Stimulated activated CD8-positive, alpha-beta memory T cell treated with anti-CD3 and anti-CD28 coated beads, Interleukin-12 subunit alpha, Interleukin-12 subunit beta, amount 100 ng/mL, for 1 hour (primary cell): ENCODE data around the gene TENM4.
"Not testable (repeated sequence)": the region's sequence is repeated elsewhere in the genome, so short reads cannot be mapped to it uniquely, and the experiment has no call there.

ENCODE experiments used
- DNase-seq: peaks from one replicate; pipeline ENCODE4 v3.0.0-alpha.2; 2020; ENCODE audit warnings: low read depth

Gene TENM4

DNA sequence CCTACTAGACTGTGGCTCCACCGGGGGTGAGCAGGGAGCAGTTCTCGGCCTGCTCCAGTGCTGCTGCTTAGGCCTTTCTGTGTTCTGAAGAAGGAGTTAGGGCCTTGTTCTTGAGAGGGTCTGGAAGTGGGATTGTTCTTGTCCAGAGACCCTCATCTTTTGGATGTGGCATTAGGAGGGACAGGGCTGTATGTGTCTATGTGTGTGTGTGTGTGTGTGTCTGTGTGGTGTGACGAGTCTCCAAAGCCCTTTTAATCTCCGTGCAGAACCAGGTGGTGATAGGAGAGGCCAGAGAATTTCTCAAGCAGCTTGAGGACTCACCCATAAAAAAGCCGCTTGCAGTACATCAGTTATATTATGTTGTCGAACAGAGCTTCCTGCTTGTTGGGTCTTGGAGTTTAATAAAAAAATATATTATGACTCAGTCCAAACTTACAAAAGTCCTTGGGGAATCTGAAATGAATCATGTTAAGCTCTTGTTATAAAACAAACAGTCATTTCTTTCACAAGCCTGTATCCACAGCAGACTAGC is 196.5 kb downstream of the TENM4 start:
- DNase-seq, result no peak

GRCh38 chr11:79243422-79244210 is 197.2 kb downstream of the TENM4 start:
- DNase-seq, result no peak

- DNase-seq, result no peak
These were observed 198.2 kb downstream of the TENM4 start for GRCh38 chr11:79242616-79243015.

GRCh38 chr11:79241852-79242241 is 199.0 kb downstream of the TENM4 start:
- DNase-seq, result no peak

GRCh38 chr11:79241205-79241851 is 199.5 kb downstream of the TENM4 start:
- DNase-seq, result no peak

- DNase-seq, result no peak
These were observed 203.1 kb downstream of the TENM4 start for GRCh38 chr11:79237703-79238102.

GRCh38 chr11:79237091-79237490 is 203.7 kb downstream of the TENM4 start:
- DNase-seq, result no peak

DNA sequence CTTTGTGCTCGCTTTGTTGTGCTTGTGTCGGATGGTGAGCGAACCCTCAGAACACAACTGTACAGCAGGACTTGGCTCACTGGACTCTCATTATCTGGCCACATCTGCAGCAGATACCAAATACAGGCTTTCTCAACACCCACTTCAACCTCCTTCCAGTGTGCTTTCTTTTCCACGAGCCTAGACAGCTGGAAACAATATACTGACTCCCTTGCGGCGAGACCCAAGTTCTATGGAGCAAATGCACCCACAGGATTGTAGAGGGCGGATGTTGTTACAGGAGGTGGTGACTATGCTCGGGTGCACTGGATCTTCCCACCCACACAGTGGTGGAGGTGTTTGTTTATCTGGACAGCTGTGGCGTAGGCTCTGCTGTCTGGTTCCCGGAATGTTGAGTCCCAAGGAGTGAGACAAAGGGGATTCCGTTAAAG is 204.3 kb downstream of the TENM4 start:
- DNase-seq, result no peak

DNA sequence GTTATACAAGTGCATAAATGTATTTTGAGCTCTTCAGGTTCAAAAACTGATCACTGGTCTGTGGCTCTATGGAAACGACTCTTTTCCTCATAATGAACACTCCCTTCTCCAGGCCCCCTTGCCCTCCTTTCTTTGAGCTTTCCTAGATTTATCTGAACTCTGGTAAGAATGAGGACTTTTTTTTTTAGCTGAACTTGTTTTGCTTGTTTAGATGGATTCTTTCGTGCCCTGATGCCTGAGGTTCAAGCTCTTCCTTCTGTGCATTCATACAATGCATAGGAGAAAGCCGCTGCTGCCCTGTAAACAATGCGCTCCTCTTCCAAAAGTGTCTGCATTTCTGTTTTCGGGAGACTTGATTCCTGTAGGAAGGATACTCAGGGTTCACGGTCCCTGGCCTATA is 205.1 kb downstream of the TENM4 start:
- no peak for DNase-seq

GRCh38 chr11:79232346-79232745 is 208.5 kb downstream of the TENM4 start:
- DNase-seq, result no peak

GRCh38 chr11:79229047-79229446 is 211.8 kb downstream of the TENM4 start:
- no peak for DNase-seq

GRCh38 chr11:79227767-79228755 is 212.8 kb downstream of the TENM4 start:
- DNase-seq, result no peak

DNA sequence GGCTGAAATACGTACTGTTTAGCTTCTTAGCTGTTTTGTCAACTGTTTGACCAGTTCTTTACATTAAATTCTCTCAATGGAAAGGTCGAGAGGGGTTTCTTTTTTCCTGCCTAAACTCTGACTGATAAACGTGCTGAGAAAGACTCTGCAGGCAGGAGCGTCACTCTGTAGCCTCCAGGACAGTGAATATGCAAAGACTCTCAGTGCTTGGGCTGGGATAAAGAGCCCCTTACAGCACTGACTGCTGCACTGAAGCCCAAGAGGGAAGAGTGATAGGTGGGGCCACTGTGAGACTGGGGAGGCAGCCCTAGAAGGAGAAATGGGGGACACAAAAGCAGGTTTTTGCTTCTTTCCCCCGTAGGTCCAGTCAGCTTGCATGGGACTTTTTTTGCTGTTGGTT is 213.5 kb downstream of the TENM4 start:
- DNase-seq, result no peak

DNA sequence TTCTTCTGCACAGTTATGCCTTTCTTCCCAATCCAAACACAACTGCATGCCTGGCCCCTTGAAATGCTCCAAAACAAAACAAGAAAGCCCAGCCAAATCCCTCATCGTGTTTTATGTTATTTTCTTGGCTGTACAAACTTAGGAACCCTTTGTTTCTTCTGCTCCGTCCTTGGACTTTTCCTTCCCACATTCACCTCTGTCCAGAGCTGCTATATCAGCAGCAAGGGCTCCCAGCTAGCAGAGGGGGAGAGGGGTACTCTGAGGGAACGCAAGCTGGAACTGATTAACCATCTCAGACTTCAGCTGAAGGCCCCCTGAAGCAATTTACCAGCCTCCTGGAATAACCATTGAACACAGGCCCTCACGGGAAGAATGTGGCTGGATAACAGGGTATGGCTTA is 214.7 kb downstream of the TENM4 start:
- no peak for DNase-seq

DNA sequence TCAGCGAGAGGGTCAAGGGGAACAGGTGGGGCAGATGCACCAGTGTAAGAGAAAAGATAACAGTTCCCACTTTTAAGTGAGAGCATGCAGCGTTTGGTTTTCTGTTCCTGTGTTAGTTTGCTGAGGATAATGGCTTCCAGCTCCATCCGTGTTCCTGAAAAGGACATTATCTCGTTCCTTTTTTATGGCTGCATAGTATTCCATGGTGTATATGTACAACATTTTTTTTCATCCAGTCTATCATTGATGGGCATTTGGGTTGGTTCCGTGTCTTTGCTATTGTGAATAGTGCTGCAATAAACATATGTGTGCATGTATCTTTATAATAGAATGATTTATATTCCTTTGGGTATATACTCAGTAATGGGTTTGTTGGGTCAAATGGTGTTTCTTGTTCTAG is 218.7 kb downstream of the TENM4 start:
- DNase-seq, result not testable (repeated sequence)

DNA sequence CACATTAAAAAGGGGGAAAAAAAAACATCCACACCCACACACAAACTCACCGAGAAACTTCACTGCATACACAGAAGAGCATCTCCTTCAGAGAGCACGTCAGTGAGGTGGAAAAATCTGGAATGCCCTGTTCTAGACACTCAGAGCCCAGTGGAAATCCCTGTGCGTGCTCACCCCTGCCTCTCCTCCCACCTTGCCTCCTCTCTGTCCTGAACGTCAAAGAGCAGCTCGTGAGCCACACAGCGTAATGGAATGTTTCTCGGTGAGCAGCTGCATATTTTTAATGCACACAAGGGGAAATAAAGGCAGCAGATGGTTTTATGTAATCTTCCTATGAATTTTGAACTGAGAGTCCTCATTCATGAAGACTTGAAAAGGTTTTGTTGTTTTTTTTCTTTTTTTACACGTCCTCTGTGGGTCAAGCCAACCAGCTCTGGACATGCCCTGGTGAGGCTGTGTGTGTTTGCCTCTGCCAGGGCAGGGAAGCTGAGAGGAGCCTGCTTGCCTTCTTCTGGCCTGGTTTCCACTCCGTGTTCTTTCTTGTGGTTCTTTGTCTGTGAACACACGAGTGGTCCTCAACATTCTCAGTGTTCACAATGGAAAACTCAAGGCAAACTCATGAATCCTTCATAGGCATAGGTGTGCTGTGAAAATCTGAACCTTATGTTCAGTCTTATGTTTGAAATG is 219.2 kb downstream of the TENM4 start:
- DNase-seq, result no peak

DNA sequence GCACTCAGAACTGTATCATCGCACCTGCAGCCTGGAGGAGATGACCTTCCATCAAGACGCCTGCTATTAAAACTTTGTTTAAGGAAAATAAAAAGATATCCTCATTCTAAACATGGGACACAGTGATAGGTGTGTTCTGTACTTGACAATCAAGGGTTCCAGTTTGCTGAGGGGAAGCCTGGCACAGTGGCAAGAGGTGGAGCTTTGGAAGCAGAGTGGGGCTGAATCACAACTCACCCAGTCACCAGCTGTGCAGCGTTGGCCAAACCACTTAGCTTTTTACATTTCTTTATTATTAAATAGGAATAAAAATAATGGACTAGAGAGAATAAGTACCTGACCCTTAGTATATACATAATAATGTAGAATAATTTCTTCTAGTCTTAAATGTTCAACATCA is 220.7 kb downstream of the TENM4 start:
- no peak for DNase-seq

DNA sequence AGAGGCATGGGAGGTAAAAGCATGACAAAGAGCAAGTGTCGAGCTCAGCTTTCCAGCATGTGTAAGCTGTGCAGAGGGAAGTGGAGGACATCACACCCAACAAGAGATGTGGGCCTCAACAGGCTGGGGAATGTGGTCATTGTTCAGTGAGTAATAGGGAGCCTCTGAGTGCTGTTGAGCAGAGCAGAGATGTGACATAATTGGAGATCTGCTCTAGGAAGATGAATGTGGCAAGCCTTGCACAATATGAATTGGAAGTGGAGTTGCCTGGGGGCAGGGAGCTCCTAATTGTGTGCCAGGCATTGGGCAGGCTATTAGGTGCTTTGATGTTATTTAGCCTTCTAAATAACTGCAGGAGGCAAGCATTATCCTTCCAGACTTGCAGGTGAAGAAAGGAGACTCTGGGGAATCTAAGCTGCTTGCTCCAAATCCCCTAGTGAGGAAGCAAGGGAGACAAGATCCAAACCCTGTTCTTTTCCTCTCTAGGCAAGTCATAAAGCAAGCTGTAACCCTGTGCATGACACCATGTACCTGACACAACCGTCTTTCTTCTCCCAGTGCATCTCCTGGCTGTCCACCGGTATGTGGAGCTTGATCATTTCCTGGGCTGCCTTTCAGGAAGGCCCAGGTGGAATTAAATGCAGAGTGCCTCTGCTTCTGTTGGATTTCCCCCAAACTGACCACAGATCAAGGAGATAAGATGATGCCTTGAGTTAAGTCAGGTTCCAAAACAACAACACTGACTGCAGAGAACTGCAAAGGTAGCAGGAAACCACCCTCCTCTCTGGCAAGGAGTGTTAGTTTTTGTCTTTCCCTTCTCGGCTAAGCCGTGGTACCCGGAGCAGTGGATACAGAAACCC is 221.4 kb downstream of the TENM4 start:
- DNase-seq, result no peak

- no peak for DNase-seq
These were observed 228.1 kb downstream of the TENM4 start for GRCh38 chr11:79212741-79213190.

- no peak for DNase-seq
These were observed 231.1 kb downstream of the TENM4 start for GRCh38 chr11:79209540-79210266.
